ENCODE measurements around the gene MAN2B2. TPM values are rescaled to one million over a fixed set of nuclear protein-coding genes. Genes with fewer than 3 reads are reported as not detected.

Gene MAN2B2
- total RNA-seq, 1 experiment from 2014 or later, result 30.9 TPM

DNA sequence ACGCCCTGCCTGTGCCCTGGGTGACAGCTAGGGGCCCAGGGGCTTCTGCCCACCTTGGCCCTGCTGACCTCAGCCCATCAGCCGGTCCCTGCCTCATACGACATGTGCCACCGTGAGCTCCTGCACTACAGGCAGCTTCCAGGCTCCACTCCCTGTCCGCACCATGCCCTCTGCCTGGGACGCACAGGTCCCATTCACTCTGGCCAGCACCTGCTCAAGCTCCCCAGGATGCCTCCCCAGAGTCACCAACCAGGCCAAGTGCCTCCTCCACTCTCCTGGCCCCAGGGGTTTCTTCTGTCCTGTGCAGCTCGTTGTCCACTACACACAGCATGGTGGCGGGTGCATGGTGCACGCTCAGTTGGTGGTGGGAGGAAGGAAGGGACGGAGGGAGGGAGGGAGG, 45.3 kb downstream of the MAN2B2 start:
- no peaks in the 10 kb centered on the region for H3K36me3 Mint-ChIP-seq (ENCODE audit: insufficient read depth, unreplicated experiment)
- no peak overlapping the region for H3K27ac Mint-ChIP-seq (ENCODE audit: unreplicated experiment)
- H3K4me3 Mint-ChIP-seq (ENCODE audit: low read depth, unreplicated experiment), result no peak overlapping the region
- no peaks in the 10 kb centered on the region for H3K4me1 Mint-ChIP-seq (ENCODE audit: low read depth, unreplicated experiment)
- no peaks in the 10 kb centered on the region for H3K9me3 Mint-ChIP-seq (ENCODE audit: low read depth, unreplicated experiment)
- TF ChIP-seq, protein P1, sequence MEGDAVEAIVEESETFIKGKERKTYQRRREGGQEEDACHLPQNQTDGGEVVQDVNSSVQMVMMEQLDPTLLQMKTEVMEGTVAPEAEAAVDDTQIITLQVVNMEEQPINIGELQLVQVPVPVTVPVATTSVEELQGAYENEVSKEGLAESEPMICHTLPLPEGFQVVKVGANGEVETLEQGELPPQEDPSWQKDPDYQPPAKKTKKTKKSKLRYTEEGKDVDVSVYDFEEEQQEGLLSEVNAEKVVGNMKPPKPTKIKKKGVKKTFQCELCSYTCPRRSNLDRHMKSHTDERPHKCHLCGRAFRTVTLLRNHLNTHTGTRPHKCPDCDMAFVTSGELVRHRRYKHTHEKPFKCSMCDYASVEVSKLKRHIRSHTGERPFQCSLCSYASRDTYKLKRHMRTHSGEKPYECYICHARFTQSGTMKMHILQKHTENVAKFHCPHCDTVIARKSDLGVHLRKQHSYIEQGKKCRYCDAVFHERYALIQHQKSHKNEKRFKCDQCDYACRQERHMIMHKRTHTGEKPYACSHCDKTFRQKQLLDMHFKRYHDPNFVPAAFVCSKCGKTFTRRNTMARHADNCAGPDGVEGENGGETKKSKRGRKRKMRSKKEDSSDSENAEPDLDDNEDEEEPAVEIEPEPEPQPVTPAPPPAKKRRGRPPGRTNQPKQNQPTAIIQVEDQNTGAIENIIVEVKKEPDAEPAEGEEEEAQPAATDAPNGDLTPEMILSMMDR (IDR thresholded peaks at IDR 0.05; ENCODE audit: unreplicated experiment), result no peak
- no TSS peak for BruUV-seq (replicated peaks)
- CTCF ChIA-PET, result interaction anchor here (1.0 kb wide), 1 partner anchor 68 kb away, joined by 5 read pairs; no protein-coding TSS in a partner anchor
- intact Hi-C loops (cut with micrococcal nuclease; ENCODE audit: unreplicated experiment), result no loop called here
- H3K27me3 Mint-ChIP-seq (ENCODE audit: unreplicated experiment), result no peaks in the 10 kb centered on the region
- no peak for DNase-seq

DNA sequence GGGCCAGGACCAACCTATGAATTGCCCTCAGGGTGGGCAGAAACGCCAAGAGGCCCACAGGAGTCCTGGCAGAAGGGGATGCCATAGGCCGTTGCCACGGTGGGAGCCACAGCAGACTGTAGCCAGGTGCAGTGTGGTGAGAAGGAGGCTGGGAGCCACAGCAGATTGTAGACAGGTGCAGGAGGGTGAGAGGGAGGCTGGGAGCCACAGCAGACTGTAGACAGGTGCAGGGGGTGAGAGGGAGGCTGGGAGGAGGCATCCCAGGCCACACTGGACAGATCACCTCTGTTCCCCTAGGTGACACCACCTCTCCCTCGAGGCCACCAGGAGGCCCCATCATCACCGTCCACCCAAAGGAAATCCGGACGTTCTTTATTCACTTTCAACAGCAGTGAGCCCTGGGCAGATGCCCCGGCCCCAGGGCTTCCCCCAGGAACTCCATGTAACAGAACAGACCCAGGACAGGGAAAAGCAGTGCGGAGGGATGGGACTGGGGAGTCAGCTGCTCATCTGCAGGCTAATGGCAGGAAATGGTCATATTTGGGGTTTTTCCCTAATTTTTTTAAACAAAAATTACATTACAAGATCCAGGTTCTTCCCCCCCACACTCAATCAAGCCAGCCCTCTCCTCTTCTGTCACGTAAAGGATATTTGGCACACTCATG, 46.0 kb downstream of the MAN2B2 start:
- intact Hi-C loops (cut with micrococcal nuclease; ENCODE audit: unreplicated experiment), result no loop called here
- H3K4me1 Mint-ChIP-seq (ENCODE audit: low read depth, unreplicated experiment), result no peaks in the 10 kb centered on the region
- no peaks in the 10 kb centered on the region for H3K36me3 Mint-ChIP-seq (ENCODE audit: insufficient read depth, unreplicated experiment)
- CTCF ChIA-PET, result no interaction called here
- no peaks in the 10 kb centered on the region for H3K9me3 Mint-ChIP-seq (ENCODE audit: low read depth, unreplicated experiment)
- TF ChIP-seq, protein P1 (IDR thresholded peaks at IDR 0.05; ENCODE audit: unreplicated experiment), result no peak
- H3K27me3 Mint-ChIP-seq (ENCODE audit: unreplicated experiment), result no peaks in the 10 kb centered on the region
- DNase-seq, result no peak
- H3K4me3 Mint-ChIP-seq (ENCODE audit: low read depth, unreplicated experiment), result no peak overlapping the region
- no peak overlapping the region for H3K27ac Mint-ChIP-seq (ENCODE audit: unreplicated experiment)
- no TSS peak for BruUV-seq (replicated peaks)

DNA sequence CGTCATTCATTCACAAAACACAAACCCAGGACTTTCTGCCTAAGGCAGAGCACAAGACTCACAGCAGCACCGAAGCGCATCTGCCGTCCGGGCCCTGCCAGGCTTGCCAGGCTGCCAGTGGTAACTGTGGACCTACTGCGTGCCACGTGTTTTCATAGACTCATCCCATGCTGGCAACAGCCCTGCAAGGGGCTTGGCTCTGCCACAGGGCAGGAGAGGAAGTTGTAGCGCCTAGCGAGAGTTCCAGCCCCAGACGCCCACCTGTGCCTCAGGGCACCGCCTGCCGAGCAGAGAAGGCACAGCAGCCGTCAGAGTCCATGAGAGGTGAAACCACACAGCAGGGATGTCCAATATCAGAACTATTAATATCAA, 46.6 kb downstream of the MAN2B2 start:
- H3K27ac Mint-ChIP-seq (ENCODE audit: unreplicated experiment), result no peak overlapping the region
- no peak overlapping the region for H3K4me3 Mint-ChIP-seq (ENCODE audit: low read depth, unreplicated experiment)
- no peaks in the 10 kb centered on the region for H3K36me3 Mint-ChIP-seq (ENCODE audit: insufficient read depth, unreplicated experiment)
- no peaks in the 10 kb centered on the region for H3K4me1 Mint-ChIP-seq (ENCODE audit: low read depth, unreplicated experiment)
- H3K9me3 Mint-ChIP-seq (ENCODE audit: low read depth, unreplicated experiment), result no peaks in the 10 kb centered on the region
- TF ChIP-seq, protein P1 (IDR thresholded peaks at IDR 0.05; ENCODE audit: unreplicated experiment), result no peak
- BruUV-seq (replicated peaks), result no TSS peak
- intact Hi-C loops (cut with micrococcal nuclease; ENCODE audit: unreplicated experiment), result no loop called here
- H3K27me3 Mint-ChIP-seq (ENCODE audit: unreplicated experiment), result no peaks in the 10 kb centered on the region
- DNase-seq, result no peak
- CTCF ChIA-PET, result no interaction called here

DNA sequence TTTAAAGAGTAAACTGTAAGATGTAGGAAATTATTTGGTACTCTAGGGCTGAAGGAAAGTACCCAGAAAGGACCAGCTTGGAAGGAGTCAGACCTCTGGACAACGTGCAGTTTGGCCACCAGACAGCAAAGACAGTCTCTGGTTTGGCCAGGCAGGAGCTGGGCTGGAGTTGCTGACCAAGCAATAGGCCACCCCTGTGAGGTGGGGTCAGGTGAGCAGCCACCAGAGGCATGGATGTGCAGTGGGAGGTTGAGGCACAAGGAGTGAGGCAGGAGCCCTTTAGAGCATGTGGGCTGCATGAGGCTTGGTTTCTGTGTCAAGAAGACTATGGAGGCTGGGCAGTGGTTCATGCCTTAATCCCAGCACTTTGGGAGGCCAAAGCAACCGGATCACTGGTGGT, 47.8 kb downstream of the MAN2B2 start:
- TF ChIP-seq, protein P1 (IDR thresholded peaks at IDR 0.05; ENCODE audit: unreplicated experiment), result no peak
- no peaks in the 10 kb centered on the region for H3K4me1 Mint-ChIP-seq (ENCODE audit: low read depth, unreplicated experiment)
- H3K27me3 Mint-ChIP-seq (ENCODE audit: unreplicated experiment), result no peaks in the 10 kb centered on the region
- intact Hi-C loops (cut with micrococcal nuclease; ENCODE audit: unreplicated experiment), result no loop called here
- no TSS peak for BruUV-seq (replicated peaks)
- no peaks in the 10 kb centered on the region for H3K9me3 Mint-ChIP-seq (ENCODE audit: low read depth, unreplicated experiment)
- CTCF ChIA-PET, result interaction anchor here (0.6 kb wide), 1 partner anchor 20 kb away, joined by 5 read pairs; no protein-coding TSS in a partner anchor
- no peak for DNase-seq
- no peak overlapping the region for H3K27ac Mint-ChIP-seq (ENCODE audit: unreplicated experiment)
- H3K36me3 Mint-ChIP-seq (ENCODE audit: insufficient read depth, unreplicated experiment), result no peaks in the 10 kb centered on the region
- no peak overlapping the region for H3K4me3 Mint-ChIP-seq (ENCODE audit: low read depth, unreplicated experiment)
